ENCODE results near the gene BCKDHA.

DNA sequence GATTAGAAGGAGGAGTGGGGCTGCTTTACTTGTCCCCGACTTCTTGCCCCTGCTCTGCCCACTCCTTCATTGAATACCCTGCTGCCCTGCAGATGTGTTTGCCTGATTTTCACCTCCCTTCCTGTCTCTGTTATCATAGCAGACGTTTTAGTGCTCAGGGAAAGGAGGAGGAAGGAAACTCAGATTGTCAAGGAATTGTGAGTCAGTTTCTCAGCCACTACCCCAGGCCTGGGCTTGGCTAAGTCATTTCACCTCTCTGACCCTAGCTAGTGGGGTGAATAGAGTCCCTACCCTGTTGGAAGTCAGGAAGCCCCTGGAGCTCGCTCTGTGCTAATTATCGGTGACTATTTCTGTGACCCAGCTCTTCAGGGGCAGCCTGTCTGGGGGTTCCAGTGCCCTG lies 3.9 kb downstream of the BCKDHA start:
- TF ChIP-seq, protein P1, sequence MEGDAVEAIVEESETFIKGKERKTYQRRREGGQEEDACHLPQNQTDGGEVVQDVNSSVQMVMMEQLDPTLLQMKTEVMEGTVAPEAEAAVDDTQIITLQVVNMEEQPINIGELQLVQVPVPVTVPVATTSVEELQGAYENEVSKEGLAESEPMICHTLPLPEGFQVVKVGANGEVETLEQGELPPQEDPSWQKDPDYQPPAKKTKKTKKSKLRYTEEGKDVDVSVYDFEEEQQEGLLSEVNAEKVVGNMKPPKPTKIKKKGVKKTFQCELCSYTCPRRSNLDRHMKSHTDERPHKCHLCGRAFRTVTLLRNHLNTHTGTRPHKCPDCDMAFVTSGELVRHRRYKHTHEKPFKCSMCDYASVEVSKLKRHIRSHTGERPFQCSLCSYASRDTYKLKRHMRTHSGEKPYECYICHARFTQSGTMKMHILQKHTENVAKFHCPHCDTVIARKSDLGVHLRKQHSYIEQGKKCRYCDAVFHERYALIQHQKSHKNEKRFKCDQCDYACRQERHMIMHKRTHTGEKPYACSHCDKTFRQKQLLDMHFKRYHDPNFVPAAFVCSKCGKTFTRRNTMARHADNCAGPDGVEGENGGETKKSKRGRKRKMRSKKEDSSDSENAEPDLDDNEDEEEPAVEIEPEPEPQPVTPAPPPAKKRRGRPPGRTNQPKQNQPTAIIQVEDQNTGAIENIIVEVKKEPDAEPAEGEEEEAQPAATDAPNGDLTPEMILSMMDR (IDR thresholded peaks at IDR 0.05): no peak
- TF ChIP-seq EZH2 (IDR thresholded peaks at IDR 0.05) (no peak), EZH2phosphoT487 (IDR thresholded peaks at IDR 0.05) (no peak)

Data from neural progenitor cell (in vitro differentiated cells).